OCI-LY1 (cell line): ENCODE results near the gene TCHH.

Experiments used
- H2AFZ ChIP-seq: fragments of 200-600 bp; sonication (generic), shearing (Covaris generic); 2 replicates; pipeline ENCODE4 v1.6.0; 2014; ENCODE audit warnings: antibody characterized with exemption, mild to moderate bottlenecking, low read length
- H3F3A ChIP-seq: fragments of 200-600 bp; sonication (generic), shearing (Covaris generic); 2 replicates; pipeline ENCODE4 v1.6.0; 2014; ENCODE audit warnings: mild to moderate bottlenecking, antibody characterized with exemption, low read length, moderate library complexity; ENCODE audit not compliant: insufficient read depth
- H3K27ac ChIP-seq: fragments of 200-600 bp; sonication (generic); 2 replicates; pipeline ENCODE4 v1.5.1; 2014; ENCODE audit warnings: low read length, mixed run types, mild to moderate bottlenecking, low read depth; ENCODE audit not compliant: poor library complexity, severe bottlenecking
- H3K27me3 ChIP-seq: fragments of 200-600 bp; sonication (generic); 2 replicates; pipeline ENCODE4 v1.6.0; 2014; ENCODE audit warnings: antibody characterized with exemption, mild to moderate bottlenecking, low read length, moderate library complexity; ENCODE audit not compliant: insufficient read depth
- H3K36me3 ChIP-seq: fragments of 200-600 bp; sonication (generic); 2 replicates; pipeline ENCODE4 v1.6.1; 2014; ENCODE audit warnings: mild to moderate bottlenecking, antibody characterized with exemption, low read length, moderate library complexity, mixed read lengths; ENCODE audit not compliant: insufficient read depth
- H3K4me1 ChIP-seq: fragments of 200-600 bp; sonication (generic); 2 replicates; pipeline ENCODE4 v1.5.1; 2014; ENCODE audit warnings: mild to moderate bottlenecking, low read length, moderate library complexity; ENCODE audit not compliant: insufficient read depth, severe bottlenecking
- H3K4me2 ChIP-seq: fragments of 200-600 bp; sonication (generic), shearing (Covaris generic); 2 replicates; pipeline ENCODE4 v1.6.1; 2014; ENCODE audit warnings: low read length
- H3K4me3 ChIP-seq: fragments of 200-600 bp; sonication (generic); 2 replicates; pipeline ENCODE4 v1.5.1; 2014; ENCODE audit warnings: low read length, low read depth, mild to moderate bottlenecking, mixed read lengths; ENCODE audit not compliant: poor library complexity, severe bottlenecking
- H3K79me2 ChIP-seq: fragments of 200-600 bp; shearing (Covaris generic); 2 replicates; pipeline ENCODE4 v1.6.1; 2016; ENCODE audit warnings: mixed run types, low read length, mixed read lengths; ENCODE audit not compliant: insufficient read depth
- H3K9ac ChIP-seq: fragments of 200-600 bp; sonication (generic), shearing (Covaris generic); 2 replicates; pipeline ENCODE4 v1.6.1; 2014; ENCODE audit warnings: mild to moderate bottlenecking, low read length, mixed read lengths
- H3K9me2 ChIP-seq: fragments of 200-600 bp; sonication (generic), shearing (Covaris generic); 2 replicates; pipeline ENCODE4 v1.6.1; 2014; ENCODE audit warnings: low read depth, mild to moderate bottlenecking, low read length, mixed read lengths
- H3K9me3 ChIP-seq: fragments of 200-600 bp; shearing (Covaris generic); 2 replicates; pipeline ENCODE4 v1.6.1; 2014; ENCODE audit warnings: low read length, mixed read lengths
- H4K20me1 ChIP-seq: fragments of 200-600 bp; sonication (generic), shearing (Covaris generic); 2 replicates; pipeline ENCODE4 v1.6.0; 2016; ENCODE audit warnings: mild to moderate bottlenecking, low read length; ENCODE audit not compliant: insufficient read depth
- EZH2 ChIP-seq: fragments of 200-600 bp; sonication (generic), shearing (Covaris generic); IDR thresholded peaks from 2 replicates; pipeline ENCODE4 v1.8.0; 2017; ENCODE audit warnings: borderline replicate concordance, mixed run types, mild to moderate bottlenecking, antibody characterized with exemption, low read length, moderate library complexity, mixed read lengths
- TF ChIP-seq, protein P1 (sequence below): fragments of 200-600 bp; sonication (generic), shearing (Covaris generic); IDR thresholded peaks from 2 replicates; pipeline ENCODE4 v1.5.1; 2017; ENCODE audit warnings: mild to moderate bottlenecking, antibody characterized with exemption, low read length, moderate library complexity, mixed read lengths

TCHH gene

DNA sequence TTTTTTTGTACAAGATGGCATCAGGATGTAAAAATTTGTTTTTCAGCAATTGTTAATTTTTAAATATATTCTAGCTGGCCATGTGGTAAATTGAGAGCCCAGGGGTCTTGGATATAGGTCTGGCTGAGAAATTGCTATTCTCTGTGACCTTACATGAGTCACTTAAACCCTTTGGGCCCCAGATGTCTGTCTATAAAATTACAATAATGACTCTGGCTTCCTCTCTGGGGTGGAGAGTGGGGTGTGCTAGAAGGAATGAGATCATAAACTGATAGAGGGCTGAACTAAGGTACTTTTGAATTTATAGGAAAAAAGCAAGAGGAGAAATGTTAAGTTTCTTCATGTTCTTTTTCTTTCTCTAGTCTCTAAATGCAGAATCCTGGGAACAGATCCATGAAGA lies 12.4 kb upstream of the TCHH start:
- Histone ChIP-seq H2AFZ (no peak overlapping the region), H3K4me3 (no peak overlapping the region), H3F3A (no peaks in the 10 kb centered on the region), H3K4me2 (no peak overlapping the region), H3K4me1 (no peaks in the 10 kb centered on the region), H3K9me2 (no peaks in the 10 kb centered on the region), H4K20me1 (no peaks in the 10 kb centered on the region), H3K79me2 (no peaks in the 10 kb centered on the region), H3K9me3 (no peaks in the 10 kb centered on the region), H3K36me3 (no peaks in the 10 kb centered on the region), H3K27me3 (no peaks in the 10 kb centered on the region), H3K9ac (no peak overlapping the region), H3K27ac (no peak overlapping the region)
- TF ChIP-seq EZH2: no peak
- TF ChIP-seq, protein P1, sequence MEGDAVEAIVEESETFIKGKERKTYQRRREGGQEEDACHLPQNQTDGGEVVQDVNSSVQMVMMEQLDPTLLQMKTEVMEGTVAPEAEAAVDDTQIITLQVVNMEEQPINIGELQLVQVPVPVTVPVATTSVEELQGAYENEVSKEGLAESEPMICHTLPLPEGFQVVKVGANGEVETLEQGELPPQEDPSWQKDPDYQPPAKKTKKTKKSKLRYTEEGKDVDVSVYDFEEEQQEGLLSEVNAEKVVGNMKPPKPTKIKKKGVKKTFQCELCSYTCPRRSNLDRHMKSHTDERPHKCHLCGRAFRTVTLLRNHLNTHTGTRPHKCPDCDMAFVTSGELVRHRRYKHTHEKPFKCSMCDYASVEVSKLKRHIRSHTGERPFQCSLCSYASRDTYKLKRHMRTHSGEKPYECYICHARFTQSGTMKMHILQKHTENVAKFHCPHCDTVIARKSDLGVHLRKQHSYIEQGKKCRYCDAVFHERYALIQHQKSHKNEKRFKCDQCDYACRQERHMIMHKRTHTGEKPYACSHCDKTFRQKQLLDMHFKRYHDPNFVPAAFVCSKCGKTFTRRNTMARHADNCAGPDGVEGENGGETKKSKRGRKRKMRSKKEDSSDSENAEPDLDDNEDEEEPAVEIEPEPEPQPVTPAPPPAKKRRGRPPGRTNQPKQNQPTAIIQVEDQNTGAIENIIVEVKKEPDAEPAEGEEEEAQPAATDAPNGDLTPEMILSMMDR: no peak

DNA sequence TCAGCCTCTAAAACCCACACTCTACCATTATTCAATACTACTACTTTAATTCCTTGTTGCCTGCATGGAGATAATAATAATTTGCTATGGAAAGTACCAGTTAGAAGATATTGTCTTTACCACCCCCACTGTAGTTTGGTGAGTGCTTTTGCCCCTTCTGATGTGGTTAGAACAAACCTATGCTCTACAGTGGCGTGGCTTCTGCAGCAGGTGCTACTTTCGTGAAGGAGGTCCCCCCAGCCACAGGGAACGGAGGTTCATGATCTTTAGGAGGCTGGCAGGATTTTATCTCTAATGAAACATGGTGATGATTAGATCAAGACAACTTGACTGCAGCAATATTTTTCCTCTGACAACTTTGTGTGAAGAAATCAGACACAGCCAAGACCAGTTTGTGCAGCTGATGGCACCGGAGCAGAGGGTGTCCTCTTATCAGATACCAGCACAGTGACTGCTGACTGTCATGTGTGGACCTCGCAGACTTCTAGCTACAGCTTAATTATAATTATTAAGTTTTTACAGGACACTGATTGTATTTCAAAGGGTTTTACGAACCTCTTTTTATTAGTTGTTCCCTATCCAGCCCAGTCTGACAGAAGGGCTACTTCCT lies 10.7 kb upstream of the TCHH start:
- Histone ChIP-seq H3F3A (no peaks in the 10 kb centered on the region), H3K9ac (no peak overlapping the region), H3K36me3 (no peaks in the 10 kb centered on the region), H3K4me3 (no peak overlapping the region), H3K9me2 (no peaks in the 10 kb centered on the region), H3K27me3 (no peaks in the 10 kb centered on the region), H3K4me2 (no peak overlapping the region), H4K20me1 (no peaks in the 10 kb centered on the region), H3K9me3 (no peaks in the 10 kb centered on the region), H3K4me1 (no peaks in the 10 kb centered on the region), H3K79me2 (no peaks in the 10 kb centered on the region), H2AFZ (no peak overlapping the region), H3K27ac (no peak overlapping the region)
- TF ChIP-seq EZH2: no peak
- TF ChIP-seq, protein P1: no peak

DNA sequence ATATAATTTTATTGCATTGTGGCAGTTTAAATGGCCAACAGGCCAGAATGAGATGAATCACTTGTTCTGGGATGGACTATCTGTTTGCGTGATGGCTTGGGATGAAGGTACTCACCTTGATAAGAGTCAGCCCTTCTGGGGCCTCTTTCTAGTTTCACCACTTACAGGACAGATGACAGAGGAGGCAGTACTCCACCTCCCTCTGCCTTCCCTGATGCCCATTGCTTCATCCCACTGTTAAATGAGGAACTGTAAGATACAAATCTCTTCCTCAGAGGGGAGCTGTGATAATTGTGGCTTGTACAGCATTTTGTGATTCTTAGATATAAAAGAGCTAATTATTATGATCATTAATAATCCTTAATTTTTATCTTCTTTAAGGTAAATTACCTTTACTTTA lies 3.7 kb upstream of the TCHH start:
- H3K36me3 ChIP-seq: no peaks in the 10 kb centered on the region
- H3K79me2 ChIP-seq: no peaks in the 10 kb centered on the region

More for the DNA sequence above, 3.7 kb upstream of the TCHH start:
- Histone ChIP-seq H3K9ac (no peak overlapping the region), H4K20me1 (no peaks in the 10 kb centered on the region), H3K27me3 (no peaks in the 10 kb centered on the region), H3F3A (no peaks in the 10 kb centered on the region), H3K4me2 (no peak overlapping the region), H3K4me3 (no peak overlapping the region), H2AFZ (no peak overlapping the region), H3K27ac (no peak overlapping the region), H3K4me1 (no peaks in the 10 kb centered on the region), H3K9me2 (no peaks in the 10 kb centered on the region), H3K9me3 (no peaks in the 10 kb centered on the region)
- no peak for TF ChIP-seq EZH2
- TF ChIP-seq, protein P1: no peak
